GM06990 (cell line): Measurements from ENCODE around the gene ARHGEF19.

ENCODE experiments used
- DNase-seq: peaks from one replicate; pipeline ENCODE4 v3.0.0-alpha.2; 2011; ENCODE audit not compliant: insufficient read length; ENCODE audit errors: extremely low read depth
- H3K27me3 ChIP-seq: replicated peaks from 2 replicates; pipeline ENCODE4 v1.6.0; 2011; ENCODE audit warnings: low read length; ENCODE audit not compliant: control insufficient read depth, insufficient read depth
- H3K36me3 ChIP-seq: 2 replicates; pipeline ENCODE4 v1.5.1; 2011; ENCODE audit warnings: low read length; ENCODE audit not compliant: control insufficient read depth, insufficient read depth
- H3K4me3 ChIP-seq: replicated peaks from 2 replicates; pipeline ENCODE4 v1.5.1; 2011; ENCODE audit warnings: low read depth, mild to moderate bottlenecking, control low read depth, low read length
- TF ChIP-seq, protein P1 (sequence below): IDR thresholded peaks from 2 replicates; pipeline ENCODE4 v1.5.1; 2011; ENCODE audit warnings: low read length, control low read depth, mild to moderate bottlenecking, inconsistent platforms; ENCODE audit not compliant: insufficient read depth, poor library complexity, severe bottlenecking

Gene ARHGEF19

DNA sequence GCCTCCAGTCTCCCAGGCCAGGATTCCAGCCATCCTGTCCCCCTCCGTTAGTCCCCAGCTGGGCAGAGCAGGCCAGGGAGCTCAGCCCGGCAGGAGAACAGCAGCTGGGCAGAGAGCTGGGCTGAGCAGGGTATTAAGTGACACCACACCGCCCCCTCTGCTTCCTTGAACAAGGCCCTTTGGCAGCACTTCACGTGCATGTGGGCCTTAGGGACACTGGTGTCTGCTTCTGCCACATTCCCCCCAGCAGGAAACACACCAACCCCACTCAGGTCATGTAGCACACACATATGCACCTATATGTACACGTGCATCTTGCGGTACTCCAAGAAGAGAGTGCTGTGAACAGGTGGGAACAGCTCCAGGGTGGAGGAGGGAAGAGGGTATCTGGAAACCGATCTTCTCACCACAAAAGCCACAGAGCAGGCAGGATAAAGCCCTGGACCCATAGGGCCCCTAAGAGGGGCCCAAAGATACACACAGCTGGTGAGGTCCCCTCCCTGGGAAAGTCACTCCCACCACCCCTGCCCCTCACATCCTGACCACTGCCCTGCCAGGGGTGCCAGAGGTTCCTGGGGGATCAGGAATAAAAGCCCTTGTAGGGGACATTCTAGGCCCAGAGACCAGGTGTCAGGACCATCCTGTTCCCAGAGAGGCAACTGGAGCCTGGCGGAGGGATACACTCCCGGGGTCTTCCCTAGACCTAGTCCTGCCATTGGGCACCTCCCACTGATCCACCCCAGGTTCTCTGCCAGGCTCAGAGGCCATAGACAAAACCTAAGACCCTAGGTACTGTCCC is 61.1 kb downstream of the ARHGEF19 start:
- H3K36me3 ChIP-seq: no peaks in the 10 kb centered on the region
- TF ChIP-seq, protein P1, sequence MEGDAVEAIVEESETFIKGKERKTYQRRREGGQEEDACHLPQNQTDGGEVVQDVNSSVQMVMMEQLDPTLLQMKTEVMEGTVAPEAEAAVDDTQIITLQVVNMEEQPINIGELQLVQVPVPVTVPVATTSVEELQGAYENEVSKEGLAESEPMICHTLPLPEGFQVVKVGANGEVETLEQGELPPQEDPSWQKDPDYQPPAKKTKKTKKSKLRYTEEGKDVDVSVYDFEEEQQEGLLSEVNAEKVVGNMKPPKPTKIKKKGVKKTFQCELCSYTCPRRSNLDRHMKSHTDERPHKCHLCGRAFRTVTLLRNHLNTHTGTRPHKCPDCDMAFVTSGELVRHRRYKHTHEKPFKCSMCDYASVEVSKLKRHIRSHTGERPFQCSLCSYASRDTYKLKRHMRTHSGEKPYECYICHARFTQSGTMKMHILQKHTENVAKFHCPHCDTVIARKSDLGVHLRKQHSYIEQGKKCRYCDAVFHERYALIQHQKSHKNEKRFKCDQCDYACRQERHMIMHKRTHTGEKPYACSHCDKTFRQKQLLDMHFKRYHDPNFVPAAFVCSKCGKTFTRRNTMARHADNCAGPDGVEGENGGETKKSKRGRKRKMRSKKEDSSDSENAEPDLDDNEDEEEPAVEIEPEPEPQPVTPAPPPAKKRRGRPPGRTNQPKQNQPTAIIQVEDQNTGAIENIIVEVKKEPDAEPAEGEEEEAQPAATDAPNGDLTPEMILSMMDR: no peak
- H3K4me3 ChIP-seq: no peak overlapping the region
- H3K27me3 ChIP-seq: no peaks in the 10 kb centered on the region; the same call in 1 of the 2 replicates
- DNase-seq: no peak

DNA sequence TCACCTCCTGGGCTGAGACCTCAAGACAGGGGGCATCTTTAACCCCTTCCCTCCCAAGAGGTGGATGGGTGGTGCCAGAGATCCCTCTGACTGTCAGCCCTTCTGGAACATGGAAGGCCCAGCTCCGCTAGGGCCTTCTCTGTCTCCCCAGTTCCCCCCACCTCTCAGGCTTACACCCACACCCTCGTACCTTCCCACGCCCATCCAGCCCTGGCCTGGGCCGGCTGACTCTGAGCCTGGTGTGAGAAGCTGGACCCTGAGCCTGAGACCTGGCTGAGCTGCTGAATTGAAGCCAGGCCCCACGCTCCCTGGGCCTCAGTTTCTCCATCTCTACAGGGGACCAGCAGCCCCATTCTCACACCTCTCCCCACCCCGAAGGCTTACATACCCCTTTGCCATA is 61.9 kb downstream of the ARHGEF19 start:
- no peak overlapping the region for H3K4me3 ChIP-seq
- H3K36me3 ChIP-seq: no peaks in the 10 kb centered on the region
- DNase-seq: no peak
- H3K27me3 ChIP-seq: no peaks in the 10 kb centered on the region; the same call in 1 of the 2 replicates
- TF ChIP-seq, protein P1: no peak

DNA sequence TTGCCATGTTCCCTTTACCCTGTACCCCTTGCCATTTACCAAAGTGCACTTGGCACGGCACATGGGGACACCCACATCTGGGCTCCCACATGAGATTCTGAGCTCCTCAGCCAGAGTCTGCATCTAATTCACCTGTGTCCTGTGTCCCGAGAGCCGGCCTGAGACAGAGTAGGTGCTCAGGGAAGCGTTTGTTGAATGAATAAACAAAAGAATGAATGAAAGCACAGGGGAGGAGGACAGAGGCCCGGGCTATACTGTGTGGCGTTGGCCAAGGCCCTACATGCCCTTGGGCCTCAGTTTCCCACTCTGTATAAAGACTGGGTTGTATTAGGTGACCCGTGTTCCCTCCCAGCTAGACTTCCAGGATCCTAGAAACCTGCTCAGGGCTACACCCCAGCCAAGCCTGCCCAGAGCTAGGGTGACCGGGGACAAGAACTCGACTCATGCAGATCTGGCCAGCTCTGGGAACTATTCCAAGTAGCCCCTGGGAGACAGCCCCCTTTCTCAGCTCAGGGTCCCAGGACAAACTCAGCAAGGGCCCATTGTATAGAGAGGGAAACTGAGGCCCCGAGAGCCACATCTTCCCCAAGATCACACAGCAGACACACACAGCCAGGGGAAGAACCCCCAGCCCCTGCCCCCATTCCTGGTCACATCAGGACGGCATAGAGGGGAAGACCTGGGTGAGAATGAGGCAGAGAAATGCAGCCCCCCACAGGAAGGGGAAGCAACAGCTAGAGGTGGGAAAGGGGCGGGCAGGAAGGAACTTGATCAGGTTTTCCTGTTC is 62.6 kb downstream of the ARHGEF19 start:
- no peaks in the 10 kb centered on the region for H3K27me3 ChIP-seq
- DNase-seq: no peak
- TF ChIP-seq, protein P1: no peak
- H3K36me3 ChIP-seq: no peaks in the 10 kb centered on the region
- no peak overlapping the region for H3K4me3 ChIP-seq

DNA sequence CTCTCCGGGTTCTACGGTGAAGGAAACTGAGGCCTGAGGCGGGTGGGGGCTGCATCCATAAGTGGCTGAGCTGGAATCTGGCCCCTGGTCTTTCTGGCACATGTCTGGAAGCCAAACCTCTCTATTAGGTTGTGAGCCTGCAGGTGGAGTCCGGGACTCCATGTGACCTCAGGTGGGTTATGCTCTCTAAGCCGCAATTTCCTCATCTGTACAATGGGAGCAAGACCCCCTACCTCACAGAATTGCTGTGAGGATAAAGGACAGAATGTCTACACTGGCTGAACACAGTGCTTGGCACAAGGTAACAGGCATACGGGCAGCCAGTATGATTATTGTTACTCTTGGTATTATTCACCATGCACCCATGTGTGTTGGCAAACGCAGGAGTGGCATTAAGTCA is 63.3 kb downstream of the ARHGEF19 start:
- Histone ChIP-seq H3K36me3 (no peaks in the 10 kb centered on the region), H3K27me3 (no peaks in the 10 kb centered on the region), H3K4me3 (no peak overlapping the region)
- TF ChIP-seq, protein P1: no peak
- DNase-seq: no peak

DNA sequence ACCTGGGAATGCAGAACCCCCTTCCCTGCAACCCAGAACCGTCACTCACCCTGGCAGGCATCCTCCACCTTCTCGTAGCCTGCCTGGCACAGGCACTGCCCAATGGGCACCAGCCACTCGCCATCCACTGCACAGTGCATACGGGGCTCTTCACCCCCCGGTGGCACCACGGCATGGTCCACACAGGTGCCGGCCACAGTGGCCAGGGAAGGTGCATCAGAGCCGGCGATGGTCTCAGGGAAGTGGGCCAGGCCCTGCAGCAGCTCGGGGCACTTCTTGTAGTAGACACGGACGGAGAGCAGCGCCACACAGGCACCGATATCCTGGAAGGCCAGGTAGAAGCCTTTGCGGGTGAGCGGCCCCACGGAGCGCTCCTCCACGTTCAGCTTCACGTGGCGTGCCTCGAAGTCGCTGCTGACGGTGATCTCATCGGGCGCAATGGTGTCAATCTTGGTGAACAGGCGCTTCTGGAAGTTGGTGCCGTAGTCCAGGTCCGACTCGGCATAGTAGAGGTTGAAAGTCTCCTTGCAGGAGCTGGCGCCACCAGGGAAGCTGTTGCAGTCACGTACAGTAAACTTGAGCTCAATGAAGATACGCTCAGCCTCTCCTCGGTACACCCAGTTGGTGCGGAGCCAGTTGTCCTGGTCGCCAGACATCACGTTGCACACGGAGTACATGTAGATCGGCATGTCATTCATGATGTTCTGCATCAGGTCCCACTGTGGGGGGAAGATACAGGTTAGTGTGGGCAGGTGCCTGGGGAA is 63.9 kb downstream of the ARHGEF19 start:
- Histone ChIP-seq H3K4me3 (no peak overlapping the region), H3K27me3 (no peaks in the 10 kb centered on the region), H3K36me3 (no peaks in the 10 kb centered on the region)
- DNase-seq: no peak
- TF ChIP-seq, protein P1: no peak
